HuH-7.5 (cell line): ENCODE data around the gene GOLGB1.

Experiments
- DNase-seq: peaks from one replicate; pipeline ENCODE4 v3.0.0; 2011; ENCODE audit warnings: low spot score

GOLGB1 gene

DNA sequence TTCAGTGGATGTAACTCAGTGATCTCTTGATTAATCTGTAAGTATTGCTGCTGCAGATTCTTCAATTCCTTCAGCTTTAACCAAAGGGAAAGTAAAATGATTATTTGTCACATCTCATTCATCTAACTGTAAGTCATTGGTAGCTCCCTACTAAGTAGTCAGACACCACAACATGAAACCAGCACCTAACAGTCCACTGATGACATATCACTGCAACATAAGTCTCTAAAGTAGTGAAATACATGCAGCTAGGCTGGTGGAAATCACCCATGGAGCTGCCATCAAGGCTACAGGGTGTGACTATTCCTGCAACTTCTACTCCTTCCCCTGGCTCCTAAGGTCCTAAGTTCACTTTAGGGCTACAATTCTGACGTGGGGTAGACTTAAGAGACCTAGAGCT, 67.7 kb downstream of the GOLGB1 start:
- no peak for DNase-seq

DNA sequence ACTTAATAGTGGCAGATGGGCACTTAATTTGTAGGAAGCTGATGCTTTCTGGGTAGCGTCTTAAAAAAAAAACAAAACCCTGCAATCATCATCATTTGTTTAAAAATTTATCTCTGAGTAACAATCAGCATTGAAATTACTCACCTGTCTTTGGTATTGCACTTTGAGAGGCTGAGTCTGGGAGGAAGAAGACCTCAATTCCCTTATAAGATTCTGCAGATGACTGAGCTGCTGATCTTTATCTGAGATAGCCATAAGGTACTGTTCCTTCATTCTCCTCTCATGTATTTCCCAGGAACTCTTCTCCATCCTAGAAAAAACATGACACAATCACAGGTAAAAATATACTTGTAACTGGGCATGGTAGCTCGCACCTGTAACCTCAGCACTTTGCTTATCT, 72.4 kb downstream of the GOLGB1 start:
- DNase-seq = no peak

DNA sequence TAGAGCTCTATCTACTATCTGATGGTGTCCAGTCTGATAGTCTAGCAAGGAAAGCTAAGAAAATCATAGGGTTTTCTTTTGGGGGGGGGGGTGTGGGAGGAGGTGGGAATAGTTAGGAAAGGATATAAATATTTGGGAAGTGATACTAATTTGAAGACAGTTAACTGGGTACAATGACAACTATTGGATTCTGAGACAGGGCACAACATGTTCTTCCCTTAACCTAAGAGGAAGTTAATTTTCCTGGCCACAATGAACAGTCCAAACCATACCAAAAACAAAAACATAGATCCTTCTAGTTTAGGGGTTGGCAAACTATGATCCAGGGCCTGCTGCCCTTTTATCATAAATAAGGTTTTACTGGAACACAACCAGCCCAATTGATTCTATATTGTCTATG, 78.9 kb downstream of the GOLGB1 start:
- DNase-seq = no peak

DNA sequence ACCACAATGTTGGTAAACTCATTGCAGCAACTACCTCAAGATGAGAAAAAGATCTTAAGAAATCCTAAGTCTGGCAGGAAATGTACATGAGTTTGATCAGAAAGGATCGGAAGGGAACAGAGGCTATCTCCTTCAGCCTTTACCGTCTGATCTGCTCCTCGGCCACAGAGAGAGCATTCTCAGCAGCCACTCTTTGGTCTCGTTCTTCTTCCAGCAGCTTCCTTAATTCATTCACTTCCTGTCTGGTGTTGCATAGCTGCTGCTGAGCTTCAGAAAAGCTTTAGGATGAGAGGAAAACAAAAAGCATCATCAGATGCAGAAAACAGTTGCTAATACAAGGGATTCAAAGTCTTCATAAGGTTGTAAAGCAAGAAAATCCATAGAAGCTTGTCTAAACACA, 82.2 kb downstream of the GOLGB1 start:
- DNase-seq = no peak

DNA sequence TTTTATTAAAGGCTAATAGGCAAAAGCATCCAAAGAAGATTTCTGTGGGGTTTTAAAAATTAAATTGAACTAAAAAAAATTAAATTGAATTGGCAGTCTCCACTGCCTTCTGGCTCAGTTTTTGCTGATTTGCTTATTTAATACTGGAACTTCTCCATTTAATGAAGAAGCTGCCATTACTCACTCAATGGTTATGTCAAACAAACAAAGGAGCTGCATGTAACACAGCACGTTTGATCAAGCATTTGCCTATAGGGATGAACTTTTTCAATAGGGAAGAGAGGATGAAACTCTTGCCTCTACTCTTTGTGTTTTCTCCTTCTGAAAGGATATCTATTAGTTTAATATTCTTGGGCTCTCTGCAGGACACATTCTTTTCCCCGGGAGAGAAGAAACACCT, 84.1 kb downstream of the GOLGB1 start:
- DNase-seq = no peak

DNA sequence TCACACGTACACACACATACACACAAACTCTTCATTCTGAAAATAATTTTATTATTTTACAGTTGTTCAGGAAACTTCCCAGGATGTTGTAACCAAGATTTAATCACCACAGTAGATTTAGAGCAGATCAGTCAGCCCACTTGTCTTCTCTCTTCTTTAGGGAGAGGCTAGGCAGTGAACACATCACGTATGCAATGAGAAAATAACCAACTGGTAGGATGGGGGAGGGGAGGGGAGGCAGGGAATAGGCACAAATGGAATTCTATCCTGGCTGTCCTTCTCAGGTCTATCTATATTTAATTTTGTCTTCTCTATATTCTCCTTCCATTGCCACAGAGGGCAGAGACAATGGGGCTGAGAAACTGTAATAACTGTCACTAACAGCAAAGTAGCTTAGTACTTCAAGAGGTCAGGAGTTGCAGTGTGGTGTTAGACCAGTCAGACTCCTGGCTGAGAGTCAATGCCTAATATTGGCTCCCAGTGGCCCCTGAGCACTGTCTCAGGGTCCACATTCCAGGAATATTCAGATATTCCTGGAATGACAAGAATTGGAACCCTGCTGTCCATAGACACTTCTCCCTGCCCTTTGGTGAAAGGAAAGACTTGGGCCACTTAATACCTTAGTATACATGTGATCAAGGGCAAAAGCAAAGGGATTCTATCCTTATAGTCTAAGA, 86.2 kb downstream of the GOLGB1 start:
- no peak for DNase-seq

DNA sequence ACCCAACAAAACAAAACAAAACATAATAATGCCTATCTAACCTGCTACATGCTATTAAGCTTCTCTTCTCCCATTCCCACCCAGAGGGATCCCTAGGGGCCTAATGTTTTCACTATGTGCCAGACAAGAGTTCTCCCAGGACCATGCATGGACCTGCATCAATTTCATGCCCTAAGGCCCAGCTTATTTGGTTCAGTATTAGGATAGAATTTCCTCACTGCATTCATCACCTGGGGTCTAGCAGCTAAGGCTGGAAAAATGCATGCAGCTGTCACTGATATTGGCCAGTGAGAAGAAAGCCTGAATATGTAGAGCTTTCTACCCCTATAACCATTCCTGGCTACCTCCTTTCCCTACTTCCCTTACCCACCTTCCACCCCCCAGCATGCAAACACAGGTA, 86.8 kb downstream of the GOLGB1 start:
- no peak for DNase-seq

DNA sequence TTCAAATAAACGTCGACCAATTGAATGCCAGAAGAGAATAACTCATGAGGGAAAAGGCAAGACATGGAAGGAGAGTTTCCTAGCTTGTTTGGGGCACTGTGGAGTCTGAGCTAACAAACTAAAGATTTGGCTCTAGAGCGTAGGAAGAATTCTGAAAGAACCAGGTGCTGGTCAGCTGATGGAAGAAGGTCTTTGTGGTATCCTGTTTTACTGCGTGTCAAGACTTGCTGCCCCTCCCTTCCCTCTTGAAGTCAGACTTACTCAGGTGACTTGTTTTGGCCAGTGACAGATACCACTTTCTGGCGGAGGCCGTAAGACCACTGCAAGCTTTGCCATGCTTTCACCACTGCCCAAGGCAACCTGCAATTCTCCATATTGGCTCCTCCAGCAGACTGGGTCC, 88.2 kb downstream of the GOLGB1 start:
- DNase-seq = no peak

DNA sequence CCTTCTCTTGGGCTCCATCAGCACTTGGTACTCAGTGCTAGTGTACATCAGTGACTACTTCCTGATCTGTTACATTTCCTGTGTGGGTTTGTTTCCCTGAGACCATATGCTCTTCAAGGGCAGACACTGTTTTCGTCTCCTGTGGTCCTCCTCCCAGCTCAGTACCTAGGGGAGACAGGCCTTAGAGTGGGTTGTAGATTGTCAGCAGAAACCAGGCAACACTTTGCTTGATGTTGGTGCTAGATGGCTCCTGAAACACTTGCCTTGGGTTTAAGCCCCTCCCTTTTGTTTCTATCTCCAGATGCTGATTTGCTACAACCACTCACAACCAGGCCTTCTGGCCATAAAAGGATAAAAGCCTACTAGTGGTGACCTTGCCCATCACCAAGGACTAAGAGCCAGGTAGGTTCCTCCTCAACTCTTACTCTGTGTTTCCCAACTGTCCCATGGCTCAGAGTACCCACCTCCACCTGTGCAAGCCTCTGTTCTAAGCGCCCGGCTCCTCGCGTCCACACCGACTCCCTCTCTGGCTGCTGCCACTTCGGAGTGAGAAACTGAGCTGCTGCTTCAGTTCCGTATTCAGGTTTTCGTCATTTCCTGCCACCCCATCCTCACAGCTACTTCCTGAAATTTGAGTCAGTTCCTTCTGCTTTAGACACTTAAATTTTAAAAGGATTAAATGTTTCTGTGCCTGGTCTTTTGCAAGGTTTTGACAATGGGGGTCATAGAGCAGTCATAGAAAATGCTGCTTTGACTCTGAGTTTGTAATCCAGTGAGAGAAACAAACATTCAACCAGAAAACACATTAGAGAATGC, 89.0 kb downstream of the GOLGB1 start, which contains the start of gene HCLS1:
HCLS1 (minus strand) TSS at position 548 of the 816 bp plus-strand sequence. CDS start 2,556 bp downstream, outside the sequence.
- no peak for DNase-seq

DNA sequence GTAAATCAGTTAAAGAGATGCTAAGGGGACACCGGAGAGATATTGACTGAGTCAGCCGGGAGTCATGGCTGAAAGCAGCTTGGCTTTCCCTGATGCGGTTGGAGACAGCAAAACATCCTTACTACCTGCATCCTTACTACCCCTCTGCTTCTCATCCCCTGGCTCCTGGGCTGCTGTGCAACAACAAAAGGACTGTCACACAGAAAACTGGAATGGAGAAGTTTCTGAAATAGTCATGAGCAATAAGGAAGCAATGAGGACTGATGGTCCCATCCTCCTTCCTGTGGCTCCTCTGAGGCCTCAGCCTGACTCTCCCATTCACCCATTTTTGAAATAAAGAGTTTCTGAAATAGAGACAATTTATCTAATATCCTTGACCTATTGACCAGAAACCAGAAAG, 90.0 kb downstream of the GOLGB1 start:
- no peak for DNase-seq

DNA sequence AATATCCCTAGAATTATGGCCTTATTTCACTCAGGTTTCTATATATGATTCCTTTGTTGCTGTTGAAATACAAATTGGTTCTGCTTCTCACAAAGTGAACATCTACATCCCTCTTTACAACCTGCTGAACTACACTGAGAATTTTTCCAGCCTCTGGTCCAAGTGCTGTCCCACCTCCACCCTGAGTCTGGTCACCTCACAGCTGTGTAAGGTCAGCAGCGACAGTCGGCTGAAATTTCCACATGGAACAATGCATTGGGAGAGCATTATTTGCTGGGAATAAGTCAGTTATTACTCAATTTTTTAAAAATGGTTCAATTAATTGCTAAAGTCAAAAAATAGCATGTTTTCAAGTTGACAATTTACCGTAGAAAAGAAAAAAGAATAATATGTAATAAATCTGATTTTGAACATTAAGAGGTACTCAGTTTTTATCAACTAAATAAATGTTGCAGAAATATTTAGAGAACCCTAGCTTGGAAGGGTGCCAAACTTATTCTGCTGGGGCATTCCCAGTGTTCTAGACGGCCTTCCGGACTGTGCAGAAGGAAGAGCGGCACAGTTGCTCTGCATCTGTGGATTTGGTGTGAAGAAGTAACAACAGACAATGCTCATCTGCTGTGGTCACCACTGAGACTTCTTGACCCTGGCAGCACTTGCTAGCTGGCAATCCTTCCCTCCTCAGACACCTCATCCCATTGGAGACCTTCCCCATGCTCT, 90.7 kb downstream of the GOLGB1 start:
- no peak for DNase-seq

DNA sequence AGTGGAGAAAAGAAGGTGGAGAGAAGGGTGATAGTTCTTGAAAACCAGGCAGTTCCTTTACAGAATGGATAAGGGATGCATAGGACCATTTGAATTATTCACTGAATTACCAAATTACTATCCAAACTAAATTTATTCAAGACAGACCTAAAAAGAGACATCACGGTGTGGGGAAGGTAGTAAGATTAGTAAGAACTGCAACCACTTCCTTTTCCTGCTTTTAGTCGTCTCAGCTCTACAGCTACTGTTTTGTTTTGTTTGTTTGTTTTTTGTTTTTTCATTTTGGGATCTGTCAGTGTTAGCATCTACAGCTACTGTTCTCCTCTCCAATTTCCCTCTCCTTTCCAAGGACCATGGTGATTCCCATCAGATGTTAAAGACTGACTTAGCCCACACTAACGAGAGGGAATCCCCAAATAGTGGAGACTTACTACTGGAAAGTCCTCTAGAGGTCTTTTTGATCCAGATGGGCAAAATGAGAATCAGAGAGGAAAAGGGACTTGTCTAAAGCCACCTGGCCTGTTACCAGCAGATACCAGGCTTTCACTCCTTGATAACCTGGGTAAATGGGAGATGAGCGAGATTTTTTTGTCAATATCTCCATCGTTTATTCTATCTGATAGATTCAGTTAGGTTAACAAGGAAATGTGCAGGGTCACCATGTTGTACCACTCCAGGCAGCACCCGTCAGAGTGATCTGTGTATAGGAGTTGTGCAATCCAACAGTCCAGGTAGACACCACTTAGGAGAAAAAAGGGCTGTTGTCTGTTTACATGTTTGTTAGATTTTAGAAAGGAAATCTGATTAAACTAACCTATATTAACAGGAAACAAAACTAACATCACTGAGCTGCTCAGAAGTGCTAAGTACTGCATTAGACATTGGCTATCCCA, 94.8 kb downstream of the GOLGB1 start:
- DNase-seq = no peak

DNA sequence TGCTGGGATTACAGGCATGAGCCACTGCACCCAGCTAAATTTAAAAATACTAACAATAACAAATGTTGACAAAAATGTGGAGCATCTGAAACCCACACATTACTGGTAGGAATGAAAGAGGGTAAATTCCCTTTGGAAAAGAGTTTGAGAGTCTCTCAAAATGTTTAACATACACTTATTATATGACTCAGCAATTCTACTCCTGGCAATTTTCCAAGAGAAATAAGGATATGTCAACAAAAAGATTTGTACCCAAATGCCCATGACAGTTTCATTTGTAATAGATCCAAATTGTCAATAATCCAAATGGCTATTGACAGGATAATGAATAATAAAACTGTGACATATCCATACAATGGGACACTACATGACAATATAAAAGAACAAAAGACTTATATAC, 97.9 kb downstream of the GOLGB1 start:
- DNase-seq = no peak

DNA sequence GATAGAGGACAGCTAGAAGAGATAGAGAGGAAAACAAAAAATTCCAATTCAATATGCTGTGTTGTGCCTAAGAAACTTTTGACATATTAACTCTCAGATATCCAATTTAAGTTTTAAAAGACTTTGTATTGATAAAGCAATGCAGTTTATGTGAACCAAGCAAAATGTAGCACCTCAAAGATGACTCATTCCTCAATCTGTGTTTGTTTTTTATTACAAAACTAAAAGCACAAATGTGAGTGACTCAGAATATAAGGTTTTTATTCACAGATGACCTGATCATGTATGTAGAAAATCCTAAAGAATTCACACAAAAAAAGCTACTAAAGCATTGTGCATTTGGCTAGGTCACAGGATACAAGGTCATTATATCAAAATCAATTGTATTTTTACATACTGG, 99.9 kb downstream of the GOLGB1 start:
- DNase-seq = no peak

DNA sequence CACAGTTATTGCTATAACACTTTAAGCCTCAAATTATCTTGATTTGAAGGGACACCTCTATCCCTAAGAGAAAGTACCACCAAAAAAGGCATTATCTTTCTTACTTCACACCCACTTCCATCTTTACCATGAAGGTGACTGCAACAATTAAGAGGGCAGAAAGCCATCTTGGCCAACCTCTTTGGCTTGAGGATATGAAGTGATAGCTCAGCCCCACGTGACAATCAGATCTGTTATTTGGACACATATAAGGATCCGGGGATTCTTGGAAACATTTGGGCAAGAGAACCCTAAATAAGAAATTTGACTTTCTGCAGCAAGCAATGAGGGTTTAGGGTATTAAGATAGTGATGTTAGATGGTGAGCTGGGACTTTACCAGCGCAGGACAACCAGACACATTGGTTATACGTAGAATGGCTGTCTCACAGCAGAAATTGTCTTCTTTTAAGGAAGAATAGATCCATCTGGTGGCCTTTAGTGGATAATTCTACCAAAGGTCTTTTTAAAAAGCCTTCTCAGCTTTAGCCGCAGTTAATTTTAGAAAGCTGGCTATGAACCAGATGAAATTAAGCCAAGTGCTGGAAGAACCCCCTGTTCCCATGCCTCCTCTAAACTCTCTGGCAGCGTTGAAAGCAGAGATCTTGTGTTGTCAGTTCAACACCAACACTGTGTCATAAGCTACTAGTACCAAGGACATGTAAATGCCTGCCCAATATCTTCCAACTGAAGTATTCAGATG, 101.2 kb downstream of the GOLGB1 start:
- no peak for DNase-seq

DNA sequence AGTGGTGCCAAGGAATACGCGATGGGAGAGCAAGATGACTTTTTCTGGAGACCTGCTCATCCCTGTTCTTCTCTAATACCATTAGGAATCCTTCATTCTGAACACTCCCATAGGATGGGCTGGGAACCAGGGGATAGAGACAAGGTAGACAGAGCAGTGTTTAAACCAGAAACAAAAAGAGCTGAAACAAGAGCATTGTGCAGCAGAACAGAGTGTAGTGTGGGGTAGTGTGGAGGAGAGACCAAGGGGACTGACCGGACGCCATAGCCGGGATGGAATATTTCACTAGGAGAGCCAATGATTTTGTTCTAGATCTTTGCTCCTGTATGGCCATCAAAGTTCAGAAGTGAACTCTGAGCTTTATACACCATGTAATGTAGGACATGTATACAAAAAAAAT, 104.5 kb downstream of the GOLGB1 start:
- DNase-seq = no peak

DNA sequence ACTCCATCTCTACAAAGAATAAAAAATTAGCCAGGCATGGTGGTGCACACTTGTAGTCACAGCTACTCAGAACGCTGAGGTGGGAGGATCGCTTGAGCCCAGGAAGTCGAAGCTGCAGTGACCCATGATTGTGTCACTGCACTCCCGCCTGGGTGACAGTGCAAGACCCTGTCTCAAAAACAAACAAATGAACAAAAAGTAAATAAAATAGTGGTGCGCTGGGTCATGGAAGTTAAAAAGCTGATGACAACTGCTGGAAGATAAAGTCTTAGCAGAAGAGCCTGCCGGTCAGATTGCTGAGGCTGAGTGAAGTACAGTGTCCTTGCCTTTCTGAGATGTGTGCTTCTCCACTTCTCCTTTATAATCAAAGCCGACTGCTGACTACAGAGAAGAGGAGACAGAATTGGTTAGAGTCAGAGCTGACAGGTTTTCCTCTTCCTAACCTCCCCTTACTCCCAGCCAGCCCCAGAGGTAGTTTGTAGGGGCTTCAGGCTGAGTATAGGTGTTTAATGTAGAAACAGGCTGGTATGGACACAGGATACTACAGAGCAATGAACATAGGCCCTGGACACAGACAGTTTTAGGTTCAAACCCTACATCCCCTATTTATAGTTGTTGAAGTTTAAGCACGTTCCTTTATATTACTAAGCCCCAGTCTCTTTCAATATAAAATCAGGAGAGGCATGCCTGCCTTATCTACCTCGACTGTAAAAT, 106.8 kb downstream of the GOLGB1 start:
- no peak for DNase-seq

DNA sequence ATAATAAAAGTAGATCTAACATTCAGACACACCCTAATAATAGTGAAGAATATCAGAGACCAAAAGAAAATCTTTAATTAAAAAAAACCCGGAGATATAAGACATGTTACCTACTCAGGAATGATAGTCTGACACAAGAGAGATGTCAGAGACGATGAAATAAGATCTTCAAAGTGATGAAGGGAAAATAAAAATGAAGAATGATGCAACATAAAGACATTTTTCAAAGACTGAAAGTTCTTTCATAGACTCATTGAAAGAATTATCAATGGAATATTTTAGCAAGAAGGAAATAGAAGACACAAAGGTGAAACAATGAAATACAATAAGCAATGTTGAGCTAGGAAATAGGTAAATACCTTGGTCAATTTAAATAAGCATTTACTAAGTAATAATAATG, 108.4 kb downstream of the GOLGB1 start:
- no peak for DNase-seq

DNA sequence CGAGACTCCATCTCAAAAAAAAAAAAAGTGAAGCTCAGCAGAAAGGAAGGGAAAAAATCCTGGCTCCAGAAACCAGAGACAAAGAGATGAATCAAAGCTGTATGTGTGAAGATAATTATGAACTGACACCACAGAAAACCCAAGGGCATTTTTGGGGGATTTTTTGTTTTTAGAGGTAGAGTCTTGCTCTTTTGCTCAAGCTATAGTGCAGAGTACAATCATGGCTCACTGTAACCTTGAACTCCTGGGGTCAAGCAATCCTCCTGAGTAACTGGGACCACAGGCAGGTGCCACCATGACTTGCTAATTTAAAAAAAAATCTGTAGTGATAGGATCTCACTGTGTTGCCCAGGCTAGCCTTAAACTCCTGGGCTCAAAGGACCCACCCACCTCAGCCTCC, 111.6 kb downstream of the GOLGB1 start:
- no peak for DNase-seq

DNA sequence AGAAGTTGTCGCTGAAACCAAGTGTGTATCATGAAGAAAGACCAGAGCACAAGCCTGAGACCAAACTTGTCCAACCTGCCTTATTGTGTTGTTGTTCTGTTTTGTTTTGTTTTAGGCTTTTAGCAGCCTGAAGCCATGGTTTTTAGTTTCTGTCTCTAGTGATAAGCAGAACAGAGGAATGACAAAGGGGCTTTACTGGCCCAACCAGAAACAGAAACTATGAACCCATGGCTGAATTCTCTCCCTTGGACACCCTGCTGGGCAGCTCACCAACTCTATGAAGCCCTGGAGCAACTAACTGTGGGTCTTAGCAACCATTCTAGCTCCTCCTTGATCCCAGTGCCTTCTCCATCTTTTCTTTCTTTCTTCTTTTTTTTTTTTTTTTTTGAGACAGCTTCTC, 119.2 kb downstream of the GOLGB1 start:
- DNase-seq = no peak

DNA sequence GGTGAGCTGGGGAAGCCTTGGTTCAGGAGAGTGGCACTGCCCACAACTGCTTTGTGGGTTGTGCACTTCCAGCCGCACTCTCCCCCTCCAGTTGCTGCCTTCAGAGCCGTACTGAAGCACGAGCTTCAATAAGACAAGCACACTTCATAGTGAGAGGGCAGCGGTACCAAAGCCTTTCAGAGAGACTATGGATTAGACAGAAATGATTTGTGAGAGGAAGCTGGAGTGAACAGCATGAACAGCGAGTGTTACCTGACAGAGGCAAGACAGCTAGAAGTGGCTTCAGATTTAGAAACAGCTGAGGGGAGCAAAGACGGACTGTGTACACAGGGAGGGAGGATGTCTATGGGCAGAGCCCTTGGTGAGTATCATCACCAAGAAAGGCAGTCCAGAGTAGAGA, 119.9 kb downstream of the GOLGB1 start:
- DNase-seq = no peak
